DMS53 treated with DMSO at 0.1 percent for 48 hours (cell line): ENCODE measurements around the gene AK8.

ENCODE experiments used
- DNase-seq: peaks from one replicate; lab custom pipeline; 2025; ENCODE audit not compliant: unreplicated experiment; lab: John Stamatoyannopoulos, UW

The AK8 gene

DNA sequence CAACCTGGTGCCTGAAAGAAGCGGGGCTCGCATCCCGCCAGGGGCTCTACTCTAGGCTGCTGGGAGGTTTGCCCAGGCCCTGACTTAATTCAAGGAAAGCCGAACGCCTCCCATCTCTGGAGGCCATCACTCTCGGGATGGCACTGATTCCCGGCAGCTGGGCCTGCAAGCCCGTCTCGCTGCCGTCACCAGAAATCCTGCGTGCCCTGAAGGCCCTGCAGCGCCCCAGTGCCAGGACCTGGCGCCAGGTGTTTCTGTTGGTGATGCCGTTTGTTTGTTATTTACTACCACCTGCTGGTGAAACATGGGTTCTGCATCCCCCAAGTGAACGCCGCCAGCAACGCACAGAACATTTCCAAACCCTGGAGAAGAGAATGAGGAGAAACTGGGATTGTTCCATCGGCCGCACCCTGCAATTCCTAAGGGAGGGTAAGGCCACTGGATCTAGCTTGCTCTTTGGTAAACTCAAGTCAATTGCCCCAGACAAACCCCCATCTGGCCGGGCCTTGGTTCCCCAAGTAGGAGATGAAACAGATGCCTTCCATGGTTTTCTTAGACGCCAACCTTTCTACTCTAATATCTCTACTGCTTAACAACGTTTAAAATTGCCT is 77.9 kb downstream of the AK8 start:
- DNase-seq, result peak; percentile 76

DNA sequence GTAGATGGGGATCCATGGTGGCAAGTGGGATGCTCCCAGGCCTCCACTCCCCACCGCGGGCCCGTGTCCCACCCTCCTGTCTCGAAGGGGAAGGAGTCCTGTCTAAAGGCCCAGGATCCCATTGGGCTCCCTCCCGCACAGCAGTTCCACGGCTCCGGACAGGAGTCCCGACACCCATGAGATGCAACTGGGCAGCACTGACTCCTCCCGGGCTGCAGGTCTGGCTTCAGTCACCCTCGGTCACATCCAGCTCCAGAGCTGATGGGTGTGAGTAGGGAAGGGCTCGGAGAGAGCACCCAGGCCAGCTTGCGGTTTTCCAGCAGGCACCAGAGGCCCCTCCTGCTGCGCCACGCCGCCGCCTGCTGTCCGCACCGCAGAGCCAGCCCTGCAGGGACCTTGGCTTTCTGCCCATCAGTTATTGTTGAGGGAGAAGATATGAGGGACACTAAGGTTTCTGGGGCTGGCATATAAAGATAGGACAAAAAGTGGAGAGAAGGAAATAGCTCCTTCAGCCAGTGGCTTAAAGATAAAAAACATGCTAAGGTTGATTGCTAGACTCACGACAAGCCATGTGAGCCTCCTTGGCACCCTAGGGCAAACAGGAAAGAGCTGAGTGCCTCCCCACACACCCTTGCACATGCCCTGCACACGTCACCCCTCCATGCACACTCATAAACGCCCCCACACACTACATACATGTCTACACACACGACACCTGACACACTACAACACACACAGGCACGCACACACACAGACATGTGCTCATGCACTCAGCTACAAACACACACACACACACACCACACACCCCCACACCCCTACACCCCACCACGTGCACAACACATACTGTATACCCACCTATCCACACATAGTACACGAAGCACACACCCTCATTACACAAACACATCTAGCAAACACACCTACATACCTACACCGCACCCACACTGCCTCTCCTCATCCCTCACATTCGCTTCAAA is 79.0 kb downstream of the AK8 start:
- DNase-seq, result no peak

DNA sequence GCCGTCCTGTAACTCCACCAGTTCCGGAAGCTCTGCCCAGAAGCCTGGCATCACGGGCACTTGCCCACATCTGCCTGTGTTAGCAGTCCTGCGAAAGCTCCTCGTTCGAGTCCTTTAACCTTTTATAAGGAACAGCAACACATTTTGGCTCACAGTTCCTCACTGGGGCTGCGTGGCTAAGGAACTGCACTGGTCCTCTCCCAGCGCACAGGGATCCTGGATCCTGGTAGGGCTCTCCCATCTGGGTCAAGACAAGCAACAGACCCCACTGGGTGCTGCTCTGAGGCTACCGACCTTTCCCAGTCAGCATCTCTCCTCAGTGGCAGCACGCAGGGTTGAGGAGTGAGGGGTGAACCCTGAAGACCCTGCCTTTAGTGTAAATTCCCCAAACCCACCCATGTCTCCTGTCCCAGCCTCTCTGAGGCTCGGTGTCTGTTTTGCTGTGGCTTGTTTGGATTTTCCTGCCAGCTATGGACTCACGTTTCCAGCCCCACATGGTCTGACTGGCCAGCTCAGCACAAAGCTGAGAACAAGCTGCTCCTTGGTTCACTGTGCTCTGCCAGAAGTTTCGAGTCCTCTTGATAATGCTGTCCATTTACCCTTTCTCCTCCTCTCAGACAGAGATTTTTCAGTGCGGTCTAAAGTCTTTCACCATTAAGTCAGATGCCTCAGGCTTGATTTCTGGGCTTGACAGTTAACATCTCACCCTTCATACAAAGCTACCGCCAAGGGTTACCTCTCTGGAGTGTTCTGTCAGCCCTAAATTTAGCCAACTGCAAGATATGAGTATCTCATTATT is 80.0 kb downstream of the AK8 start:
- DNase-seq, result no peak

DNA sequence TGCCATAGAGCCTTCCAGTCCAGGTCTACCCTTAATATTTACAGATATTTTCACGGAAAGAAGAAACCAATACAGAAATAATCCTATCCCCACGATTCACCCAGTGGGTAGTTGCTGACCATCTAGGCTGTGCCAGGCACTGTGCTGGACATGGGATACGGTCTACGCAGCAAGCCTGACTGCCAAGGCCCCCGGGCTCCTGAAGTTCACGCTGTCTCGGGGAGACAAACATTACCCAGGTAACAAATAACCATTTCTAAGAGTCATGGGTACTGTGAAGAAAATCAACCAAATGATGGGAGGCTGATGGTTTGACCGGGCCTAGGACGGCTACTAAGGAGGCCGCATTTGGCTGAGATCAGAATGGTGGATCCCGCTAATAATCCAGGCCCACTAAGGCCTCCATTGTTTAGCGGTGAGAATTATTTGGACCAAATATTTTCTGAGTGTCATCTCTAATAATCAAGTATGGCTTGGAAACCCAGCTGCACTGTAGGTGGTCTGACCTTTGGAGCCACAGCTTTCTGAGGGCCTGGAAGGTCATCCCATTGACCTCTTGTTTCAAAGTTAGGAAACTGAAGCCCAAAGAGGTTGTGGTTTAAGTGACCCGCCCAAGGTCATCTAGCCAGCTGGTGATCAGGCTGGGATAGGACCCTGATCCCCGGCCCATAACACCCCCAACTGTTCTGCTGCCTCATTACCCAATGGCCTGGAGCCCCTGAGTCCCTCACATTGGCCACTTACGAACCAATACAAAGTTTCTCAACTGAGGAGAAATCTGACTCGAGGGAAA is 82.4 kb downstream of the AK8 start:
- DNase-seq, result no peak

DNA sequence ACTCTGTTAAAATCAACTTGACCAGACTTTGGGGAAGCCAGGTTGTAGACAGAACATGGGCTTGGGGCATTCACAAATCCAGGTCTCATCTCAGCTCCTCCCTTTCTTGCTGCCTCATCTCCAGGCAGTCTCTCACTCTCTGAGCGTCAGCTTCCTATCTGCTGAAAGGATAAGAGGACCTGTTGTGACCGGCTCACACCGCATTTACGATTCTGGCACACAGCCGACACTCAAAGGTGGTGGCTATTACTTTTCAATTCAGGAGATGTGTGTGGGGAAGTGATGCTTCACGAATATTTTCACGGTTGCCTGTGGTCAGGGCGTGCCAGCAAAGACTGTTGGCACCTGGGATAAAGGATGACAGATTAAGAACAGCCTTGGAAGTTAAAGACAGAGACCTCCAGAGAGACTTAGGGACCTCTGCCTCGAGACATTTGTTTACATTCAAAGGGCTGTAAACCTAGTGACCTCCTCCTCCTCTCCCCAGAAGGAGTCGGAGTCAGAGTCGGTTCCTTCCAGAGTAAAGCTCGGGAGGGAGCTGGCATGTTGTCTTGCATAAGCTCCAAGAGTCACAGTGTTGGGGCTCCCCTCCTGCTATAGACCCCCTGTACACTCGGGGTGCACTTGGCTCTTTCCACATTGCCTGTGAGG is 83.2 kb downstream of the AK8 start:
- DNase-seq, result peak; percentile 8

DNA sequence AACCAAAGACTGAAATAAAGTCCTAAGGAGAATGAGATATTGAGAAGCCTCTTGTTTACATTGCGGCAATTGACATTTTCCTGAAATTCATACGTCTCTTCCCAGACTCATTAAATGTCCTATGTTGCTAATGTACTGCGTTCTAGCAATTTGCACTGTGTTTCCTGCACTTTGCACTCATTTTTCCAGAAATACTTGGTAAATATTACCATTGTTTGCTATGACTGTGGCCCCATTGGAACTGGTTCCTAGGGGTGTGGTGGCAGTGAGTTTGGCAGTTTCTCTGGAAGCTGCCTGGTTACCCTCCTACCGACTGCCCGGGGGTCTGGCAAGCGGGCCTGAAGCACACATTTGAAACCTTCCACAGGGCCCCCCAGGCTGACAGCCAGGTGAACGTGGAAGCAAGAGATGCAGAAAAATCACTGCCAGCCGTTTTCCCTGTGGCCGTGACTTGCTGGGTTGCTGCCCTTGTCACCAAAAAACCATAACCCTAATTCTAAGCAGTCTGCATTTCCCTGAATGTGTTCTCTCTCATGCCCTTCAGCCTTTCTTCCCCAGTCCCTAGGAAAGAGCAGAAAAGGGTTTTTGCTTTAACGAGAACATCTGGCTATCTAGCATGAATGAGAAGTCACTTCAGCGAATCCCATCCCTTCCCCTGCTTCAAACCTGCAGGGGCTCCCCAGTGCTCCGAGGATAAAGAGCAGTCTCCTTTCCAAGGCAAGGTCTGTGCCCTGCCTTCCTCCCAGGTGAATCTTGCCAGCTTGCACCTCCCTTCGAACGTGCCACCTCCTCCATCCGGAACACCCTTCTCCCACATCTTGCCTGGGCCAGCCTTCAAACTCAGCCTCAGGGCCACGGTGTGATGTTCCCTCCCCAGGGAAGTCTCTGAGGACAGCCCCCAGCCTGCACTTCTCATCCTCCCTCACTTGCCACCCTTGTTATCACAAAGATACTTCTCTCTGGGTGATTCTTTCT is 84.2 kb downstream of the AK8 start:
- DNase-seq, result no peak

DNA sequence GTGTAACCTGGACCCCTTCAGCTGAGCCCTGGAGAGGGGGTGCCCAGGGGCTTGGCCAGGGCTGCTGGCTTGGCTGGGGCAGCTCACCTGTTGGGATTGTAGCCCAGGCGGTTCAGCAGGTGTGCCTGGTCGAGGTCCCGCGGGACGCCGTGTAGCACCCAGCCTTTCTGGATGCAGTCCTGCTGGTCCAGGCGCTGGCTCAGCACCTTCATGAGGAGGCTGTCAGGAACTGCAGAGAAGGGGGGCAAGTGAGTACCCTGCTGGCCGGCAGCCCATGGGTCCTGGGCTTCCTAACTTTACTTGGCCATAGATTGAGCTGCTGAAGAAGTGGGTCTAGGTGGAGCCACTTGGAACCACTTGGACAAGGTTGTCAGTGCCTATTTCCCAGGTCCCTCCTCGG is 85.5 kb downstream of the AK8 start:
- DNase-seq, result no peak

DNA sequence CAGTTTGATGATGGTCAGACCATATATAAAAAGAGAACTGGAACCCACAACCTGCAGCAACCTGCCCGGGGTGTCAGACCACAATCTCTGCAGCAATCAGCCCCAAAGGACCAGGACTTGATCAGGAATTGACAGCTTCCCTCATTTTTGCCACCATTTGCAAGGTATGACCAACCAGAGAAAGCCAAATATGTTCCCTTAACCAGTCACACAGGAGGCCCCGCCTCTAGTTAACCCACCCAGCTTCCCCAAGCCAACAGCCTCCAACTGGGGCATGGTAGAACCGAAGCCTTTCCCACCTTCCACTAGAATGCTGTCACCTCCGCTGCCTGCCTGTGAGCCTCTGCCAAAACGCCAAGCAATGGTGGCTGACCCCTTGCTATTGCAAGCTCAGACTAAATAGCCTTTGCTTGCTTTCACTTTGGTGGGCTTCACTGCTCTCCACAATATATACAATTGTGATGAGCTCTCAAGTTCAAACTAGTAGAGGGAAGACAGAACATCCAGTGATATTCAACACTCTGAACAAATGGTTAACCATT is 86.3 kb downstream of the AK8 start:
- no peak for DNase-seq

DNA sequence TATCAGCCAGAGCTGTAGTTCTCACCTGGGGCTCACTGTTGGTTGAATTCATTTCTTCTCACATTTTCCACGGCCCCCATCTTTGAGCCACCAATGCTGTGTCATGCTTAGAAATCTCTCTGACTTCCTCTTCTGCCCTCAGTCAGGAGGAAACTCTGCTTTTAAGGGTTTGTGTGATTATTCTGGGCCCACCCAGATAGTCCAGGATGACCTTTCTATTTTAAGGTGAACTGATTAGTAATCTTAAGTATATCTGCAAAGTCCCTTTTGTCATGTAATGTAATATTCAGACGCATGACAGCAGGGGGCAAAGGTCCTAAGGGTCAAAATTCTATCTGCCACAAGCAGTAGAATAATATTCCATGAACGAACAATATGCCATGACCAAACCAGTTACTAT is 88.4 kb downstream of the AK8 start:
- DNase-seq, result no peak

DNA sequence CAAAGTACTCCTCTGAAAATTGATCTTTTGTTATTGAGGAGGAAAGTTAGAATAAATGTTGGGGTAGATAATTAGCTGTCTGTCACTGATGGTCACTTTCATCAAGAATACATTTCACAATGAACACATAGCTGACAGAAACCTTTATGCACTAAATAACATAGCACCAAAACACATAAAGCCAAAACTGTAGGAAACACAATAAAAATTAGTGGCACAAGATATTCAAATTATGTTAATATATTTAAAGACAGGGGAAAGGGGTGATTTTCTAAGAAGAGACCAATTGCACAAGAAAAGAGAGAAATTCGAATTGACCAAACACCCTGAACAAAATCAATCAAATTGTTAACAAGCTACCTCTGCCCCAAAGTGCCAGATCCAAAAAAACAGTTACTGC is 89.7 kb downstream of the AK8 start:
- no peak for DNase-seq

DNA sequence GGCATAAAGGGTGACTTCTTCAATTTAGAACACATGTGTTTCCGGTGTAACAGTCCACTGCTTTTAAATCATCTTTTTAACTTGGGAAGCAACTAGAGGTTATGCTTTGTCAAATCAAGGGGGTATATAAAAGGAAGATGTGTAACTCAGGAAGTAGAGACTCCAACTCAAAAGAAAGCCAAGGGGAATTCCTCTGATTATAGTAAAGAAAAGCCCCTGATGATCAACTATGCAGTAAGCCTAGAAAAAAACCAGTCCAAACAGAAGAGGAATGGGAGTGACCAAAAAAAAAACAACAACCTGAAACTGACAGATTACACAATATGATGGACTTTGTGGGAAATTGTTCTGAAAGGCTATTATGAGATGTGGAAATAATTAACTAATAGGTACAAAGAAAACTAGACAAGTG is 90.3 kb downstream of the AK8 start:
- DNase-seq, result no peak

DNA sequence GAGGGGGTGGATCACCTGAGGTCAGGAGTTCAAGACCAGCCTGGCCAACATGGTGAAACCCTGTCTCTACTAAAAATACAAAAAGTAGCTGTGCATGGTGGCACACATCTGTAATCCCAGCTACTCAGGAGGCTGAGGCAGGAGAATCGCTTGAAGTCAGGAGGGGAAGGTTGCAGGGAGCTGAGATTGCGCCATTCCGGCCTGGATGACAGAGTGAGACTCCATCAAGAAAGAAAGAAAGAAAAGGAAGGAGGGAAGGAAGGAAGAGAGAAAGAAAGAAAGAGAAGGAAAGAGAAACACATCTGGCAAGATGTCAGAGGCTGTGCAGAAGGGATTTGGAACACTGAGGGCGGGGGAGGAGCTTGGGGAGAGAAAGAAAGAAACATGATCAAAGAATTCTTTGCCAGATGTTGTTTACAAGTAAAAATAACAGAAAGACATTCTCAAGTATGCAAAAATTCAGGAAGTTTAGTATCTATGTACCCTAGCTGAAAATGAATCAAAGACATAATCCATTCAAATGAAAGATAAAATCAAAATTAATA is 93.7 kb downstream of the AK8 start:
- DNase-seq, result no peak

DNA sequence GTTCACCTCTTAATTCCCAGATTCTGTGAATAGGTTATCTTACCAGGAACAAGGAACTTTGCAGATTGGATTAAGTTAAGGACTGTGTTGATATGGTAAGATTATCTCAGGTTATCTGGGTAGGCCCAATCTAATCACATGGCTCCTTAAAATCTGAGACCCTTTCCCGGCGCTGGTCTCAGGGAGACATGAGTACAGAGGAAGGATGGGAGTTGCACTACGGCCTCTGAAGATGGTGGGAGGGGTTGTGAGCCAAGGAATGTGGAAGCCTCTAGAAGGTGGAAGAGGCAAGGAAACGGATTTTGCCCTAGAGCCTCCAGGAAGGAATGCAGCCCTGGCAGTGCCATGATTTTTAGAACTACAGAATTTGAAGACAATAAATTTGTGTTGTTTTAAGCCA is 95.1 kb downstream of the AK8 start:
- DNase-seq, result no peak

DNA sequence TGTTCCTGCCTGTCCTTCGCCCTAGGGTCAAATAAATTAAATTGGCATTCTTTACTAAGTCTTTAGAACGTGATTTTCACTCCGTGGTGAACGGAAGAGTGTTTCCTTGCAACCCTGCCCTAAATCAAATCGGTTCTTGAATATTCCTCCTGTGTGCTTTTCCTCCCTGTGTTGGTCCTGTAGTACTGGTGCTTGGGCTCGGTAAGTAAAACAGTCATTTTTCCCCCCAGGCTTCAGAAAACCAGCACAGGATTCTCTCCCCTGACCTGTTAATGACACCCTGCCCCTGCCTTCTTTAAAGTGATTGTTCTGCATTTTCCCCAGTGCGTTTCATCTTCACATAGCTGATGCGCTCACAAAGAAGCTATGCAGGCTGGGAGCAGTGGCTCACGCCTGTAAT is 96.0 kb downstream of the AK8 start:
- DNase-seq, result no peak

DNA sequence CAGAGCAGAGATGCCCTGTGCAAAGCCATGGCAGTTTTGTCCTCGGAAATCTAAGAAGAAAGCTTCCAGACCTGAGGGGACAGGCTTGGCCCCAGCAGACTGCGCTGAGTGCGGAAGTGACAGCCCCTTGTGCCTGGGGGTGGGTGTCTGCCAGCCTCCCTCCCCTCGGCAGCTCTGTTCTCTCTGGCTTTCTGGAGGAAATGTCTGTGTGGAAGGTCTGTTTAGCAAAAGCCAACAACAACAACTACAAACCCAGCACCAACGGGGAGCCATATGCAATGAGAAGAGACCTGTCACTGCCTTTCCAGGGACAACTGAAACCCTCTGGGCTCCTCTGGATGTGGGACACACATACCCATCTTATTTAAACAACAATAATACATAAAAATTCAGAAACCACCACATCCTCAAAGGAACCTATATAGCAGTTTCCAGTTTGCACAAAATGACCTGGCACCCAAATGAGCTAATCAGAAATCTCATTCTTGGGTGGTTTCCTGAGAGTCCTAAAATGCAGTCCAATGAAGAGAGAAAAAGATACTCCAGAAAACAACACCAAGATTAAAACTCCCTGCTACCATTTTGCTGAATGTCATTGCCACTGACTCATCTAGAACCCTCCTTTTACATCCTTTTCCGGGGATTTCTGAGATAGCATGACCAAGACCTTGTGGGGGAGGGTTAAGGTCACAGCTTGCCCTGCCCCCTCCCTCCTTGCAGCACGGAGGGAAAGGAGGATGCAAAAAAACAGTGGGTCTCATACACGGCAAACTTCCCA is 97.7 kb downstream of the AK8 start:
- no peak for DNase-seq

DNA sequence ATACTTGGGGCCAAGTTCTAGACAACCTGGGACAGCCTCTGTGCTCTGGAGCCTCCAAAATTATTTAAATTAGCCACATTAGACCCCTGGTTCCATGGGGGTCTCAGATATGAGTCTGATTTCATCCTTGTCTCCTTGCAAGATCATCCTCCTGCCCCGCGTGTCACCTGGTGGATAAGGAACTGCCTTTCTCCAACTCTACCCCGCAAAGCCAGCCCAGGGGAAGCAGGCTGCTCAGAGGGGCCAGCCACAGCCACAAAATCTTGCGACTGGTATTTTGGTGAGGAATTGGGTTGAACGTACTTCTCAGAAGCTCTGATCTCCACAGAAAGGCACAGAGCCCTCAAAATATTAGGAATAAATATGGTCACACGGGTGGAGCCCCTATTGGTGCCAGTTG is 101.2 kb downstream of the AK8 start:
- no peak for DNase-seq

DNA sequence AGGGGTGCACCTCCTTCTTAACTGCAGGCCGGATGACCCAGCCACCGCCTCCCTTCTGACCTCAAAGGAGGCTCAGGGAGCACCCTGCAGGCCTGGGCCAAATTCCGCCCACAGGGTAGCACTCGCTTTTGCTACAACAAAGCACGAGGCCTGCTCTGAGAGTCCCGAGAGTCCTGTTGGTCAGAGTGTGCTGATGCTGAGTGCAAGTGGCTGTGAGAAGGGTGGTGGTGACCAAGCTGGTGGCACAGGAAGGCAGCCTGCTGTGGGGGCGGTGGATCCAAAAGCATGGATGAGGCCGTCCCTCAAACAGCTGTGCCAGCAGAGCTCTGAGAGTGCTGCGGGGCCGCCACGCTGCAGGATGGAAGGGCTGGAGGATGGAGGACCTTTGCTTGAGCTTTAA is 101.8 kb downstream of the AK8 start:
- no peak for DNase-seq

DNA sequence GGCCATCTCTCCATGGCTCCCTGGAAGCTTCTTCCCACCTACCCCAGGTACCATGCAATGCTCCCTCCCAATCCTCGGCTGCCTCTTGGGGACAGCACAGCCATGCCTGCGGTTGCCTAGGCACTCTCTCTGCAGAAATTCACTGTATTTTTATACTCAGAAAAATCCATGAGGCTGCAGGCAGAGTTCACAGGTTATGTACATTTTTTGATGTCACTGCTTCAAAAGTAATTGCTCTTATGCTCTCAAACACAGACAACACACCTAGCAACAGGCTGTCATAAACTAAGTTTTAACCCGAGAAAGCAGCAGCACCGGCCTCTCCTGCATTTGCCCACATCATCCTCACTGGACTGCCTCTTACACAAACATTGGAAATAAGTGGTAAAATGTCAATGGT is 102.4 kb downstream of the AK8 start:
- DNase-seq, result no peak
